Measurements from ENCODE around the gene ECT2.

ECT2 gene

GRCh38 chr3:172869784-172870518 lies 119.4 kb downstream of the ECT2 start:
- Histone ChIP-seq H3K4me3 (replicated peaks; ENCODE audit: insufficient read depth, low read length) (no peak overlapping the region), H3K27ac (replicated peaks) (no peak overlapping the region), H3K27me3 (ENCODE audit: insufficient read depth, poor library complexity, severe bottlenecking) (peaks cover 7% of the 10 kb centered on the region)
- no peak for TF ChIP-seq CTCF (IDR thresholded peaks at IDR 0.05; ENCODE audit: insufficient read depth, low read length)
- no peak for TF ChIP-seq SPI1 (IDR thresholded peaks at IDR 0.05; ENCODE audit: borderline replicate concordance, low read depth)
- no peak for TF ChIP-seq GABPA (IDR thresholded peaks at IDR 0.05; ENCODE audit: low read depth)
- no peak for TF ChIP-seq POLR2AphosphoS5 (IDR thresholded peaks at IDR 0.05; ENCODE audit: low read depth)
- no peak for TF ChIP-seq REST (IDR thresholded peaks at IDR 0.05; ENCODE audit: insufficient replicate concordance, low read depth)
- DNase-seq (ENCODE audit: low read depth in 1 of 2, low spot score in 1 of 2) = no peak
